ENCODE results near the gene SARDH.

DNA sequence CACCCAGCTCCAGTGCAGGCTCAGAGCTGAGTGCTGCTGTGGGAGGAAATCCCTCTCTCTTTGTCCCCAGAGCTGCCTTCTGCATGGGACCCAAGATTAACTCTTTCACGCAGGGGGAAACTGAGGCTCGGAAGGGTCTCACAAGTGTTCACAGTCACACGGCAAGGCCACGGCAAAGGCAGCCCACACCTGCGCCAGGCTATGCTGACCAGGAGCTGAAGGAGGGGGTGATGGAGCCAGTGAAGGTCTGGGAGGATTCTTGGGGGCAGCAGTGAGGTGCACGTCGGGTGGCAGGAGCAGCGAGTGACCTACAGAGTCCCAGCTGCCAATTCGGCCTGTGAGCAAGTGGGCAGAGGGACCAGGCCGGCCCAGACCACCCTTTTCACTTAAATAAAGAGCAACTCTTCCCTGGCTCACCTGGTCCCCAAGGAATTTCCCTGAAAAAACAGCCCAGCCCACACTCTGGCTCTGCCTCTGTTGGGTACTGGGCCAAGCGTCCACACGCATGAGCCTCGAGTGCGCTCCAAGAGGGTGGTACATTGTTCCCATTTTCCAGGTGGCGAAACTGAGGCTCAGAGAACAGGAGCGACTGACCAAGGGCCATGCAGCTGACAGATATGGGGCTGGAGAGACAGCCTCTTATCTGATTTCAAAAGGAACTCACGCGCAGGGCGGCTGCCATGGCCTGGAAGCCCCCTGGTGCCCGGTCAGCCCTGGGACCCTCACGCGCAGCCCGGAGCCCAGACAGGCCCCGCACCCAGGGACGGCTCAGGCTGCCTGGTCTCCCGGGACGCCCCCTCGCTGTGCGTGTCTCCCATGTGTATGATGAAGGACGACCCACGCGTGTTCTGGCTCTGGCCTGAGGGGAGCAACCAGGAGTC lies 28.2 kb downstream of the SARDH start:
- TF ChIP-seq, protein P1, sequence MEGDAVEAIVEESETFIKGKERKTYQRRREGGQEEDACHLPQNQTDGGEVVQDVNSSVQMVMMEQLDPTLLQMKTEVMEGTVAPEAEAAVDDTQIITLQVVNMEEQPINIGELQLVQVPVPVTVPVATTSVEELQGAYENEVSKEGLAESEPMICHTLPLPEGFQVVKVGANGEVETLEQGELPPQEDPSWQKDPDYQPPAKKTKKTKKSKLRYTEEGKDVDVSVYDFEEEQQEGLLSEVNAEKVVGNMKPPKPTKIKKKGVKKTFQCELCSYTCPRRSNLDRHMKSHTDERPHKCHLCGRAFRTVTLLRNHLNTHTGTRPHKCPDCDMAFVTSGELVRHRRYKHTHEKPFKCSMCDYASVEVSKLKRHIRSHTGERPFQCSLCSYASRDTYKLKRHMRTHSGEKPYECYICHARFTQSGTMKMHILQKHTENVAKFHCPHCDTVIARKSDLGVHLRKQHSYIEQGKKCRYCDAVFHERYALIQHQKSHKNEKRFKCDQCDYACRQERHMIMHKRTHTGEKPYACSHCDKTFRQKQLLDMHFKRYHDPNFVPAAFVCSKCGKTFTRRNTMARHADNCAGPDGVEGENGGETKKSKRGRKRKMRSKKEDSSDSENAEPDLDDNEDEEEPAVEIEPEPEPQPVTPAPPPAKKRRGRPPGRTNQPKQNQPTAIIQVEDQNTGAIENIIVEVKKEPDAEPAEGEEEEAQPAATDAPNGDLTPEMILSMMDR (IDR thresholded peaks at IDR 0.05; ENCODE audit: low read length): no peak
- no peak for TF ChIP-seq EZH2 (IDR thresholded peaks at IDR 0.05; ENCODE audit: borderline replicate concordance, low read length)
